HG03196 (cell line): Measurements from ENCODE around the gene LRBA.

Experiments used
- ATAC-seq: cut with Tn5 transposase; IDR thresholded peaks from one replicate; pipeline ENCODE4 v1.9.1; 2021; ENCODE audit not compliant: unreplicated experiment

The LRBA gene

DNA sequence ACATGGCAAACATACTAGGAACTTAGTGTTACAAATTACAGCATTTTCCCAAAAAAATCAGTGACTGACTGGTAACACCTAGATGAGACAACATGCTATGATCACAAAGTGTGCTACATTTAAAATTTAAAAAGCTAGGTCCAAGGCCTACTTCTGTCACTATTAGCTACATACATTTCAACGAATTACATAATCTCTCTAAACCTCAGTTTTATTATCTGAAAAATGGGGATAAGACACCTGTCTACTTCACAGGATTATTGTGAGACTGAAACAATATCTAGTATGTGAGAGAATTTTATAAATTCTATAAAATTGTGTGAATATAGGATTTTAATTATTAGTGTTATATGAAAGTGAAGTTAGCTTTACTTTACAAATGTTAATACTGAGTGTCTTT, 708.4 kb downstream of the LRBA start:
- no peak for ATAC-seq

- no peak for ATAC-seq
Observed at GRCh38 chr4:150305995-150306394, 709.1 kb downstream of the LRBA start.

DNA sequence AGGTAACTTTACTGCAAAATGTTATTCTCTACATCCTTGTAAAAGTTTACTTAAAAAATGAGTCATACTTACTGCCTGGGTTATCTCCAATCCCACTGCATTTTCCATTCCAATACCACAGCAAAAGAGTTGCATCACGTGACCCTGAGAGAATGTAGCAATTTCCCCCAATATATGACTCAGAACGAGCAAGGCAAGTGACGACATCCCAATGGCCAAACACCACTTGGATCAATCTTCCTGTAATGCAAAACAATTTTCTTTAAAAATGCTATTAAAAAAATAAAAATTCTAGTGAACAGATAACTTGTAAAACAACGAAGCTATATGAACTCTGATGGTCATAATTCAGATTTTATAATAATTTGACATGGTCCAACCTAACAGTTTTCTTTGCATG, 712.5 kb downstream of the LRBA start:
- ATAC-seq = no peak

GRCh38 chr4:150299816-150300215, 715.3 kb downstream of the LRBA start:
- ATAC-seq = no peak

DNA sequence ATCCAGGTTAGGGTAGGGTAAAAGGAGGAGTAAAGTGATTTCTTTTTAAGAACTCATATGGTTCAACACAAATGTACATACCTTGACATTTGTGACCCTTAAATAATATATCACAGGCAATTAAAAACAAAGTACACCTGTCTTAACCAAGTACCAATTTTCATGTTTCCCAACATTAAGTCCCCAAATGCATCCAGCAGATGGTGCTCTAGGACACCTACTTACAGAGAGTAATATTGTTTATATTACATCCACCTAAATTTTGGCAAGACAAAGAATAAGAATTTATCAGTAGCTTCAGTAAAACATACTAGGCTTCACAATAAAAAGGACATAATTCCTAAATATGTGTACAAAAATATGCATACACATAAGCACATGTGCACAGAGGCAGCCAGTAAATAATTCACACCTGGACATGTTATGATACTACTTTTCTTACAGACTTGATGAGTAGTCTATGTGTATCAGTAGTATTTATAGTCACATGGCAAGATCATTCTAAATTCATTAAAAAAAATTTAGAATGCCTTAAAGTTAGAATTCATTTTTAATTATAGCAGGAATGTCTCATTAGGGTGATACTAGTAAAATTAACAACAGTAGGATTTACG, 717.1 kb downstream of the LRBA start:
- ATAC-seq = no peak

DNA sequence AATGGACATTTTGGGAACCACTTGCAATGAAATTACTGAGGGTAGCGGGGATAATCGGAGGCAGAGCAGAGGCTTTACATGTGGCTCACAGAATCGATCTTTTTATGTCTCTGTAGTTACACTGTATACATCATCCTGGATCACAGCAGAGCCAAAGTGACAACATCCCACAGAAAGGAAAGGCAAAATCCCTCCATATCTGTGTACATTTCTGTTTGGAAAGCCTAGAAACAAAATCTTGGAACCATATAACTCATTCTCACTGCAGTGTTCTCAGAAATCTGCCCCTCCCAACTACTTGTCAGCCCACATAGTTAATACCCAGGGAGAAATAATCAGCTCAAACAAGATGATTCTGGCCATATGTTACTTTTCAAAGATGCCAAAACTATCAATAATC, 725.2 kb downstream of the LRBA start:
- ATAC-seq = no peak

- no peak for ATAC-seq
Observed at GRCh38 chr4:150289198-150289597, 725.9 kb downstream of the LRBA start.

DNA sequence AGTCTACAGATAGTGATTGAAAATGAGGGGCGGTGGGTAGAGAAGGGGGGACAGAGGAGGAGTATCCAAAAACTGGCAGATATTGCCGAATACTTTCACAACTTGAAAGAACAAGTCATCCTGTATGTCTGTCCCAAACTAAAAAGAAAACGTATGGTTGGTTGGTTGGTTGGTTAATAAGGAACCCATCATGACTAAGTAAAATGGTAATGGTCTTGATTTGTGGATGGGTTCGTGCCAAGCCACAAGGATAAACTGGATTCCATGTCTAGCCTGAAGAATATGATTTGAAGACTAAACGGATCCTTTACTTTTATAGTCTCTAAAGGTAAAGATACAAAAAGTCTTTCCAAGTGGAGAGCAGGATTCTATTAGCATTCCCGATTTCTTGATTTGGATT, 728.4 kb downstream of the LRBA start:
- ATAC-seq = no peak

GRCh38 chr4:150283689-150284088, 731.4 kb downstream of the LRBA start:
- ATAC-seq = no peak

GRCh38 chr4:150280975-150281374, 734.1 kb downstream of the LRBA start:
- no peak for ATAC-seq

- ATAC-seq = no peak
Observed at GRCh38 chr4:150280081-150280895, 734.8 kb downstream of the LRBA start.

DNA sequence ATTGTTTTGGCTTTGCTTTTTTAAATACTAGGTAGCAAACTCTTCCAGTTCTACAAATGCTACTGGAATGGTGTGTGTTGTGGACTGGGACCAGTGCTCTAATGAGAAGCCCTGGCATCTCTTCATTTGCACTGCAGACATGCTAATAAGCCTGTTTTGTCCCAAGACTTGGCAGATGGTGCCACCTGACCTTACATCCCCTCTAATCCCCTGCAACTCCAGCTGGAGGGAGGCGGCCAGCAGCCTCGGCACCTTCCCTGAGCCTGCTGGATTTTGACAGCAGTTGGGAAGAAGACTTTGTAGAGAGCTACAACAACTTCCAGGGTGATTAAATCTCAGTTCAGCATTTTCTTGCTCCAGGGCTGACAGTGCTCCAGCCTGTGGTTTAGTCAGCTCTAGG, 736.9 kb downstream of the LRBA start:
- ATAC-seq = no peak

DNA sequence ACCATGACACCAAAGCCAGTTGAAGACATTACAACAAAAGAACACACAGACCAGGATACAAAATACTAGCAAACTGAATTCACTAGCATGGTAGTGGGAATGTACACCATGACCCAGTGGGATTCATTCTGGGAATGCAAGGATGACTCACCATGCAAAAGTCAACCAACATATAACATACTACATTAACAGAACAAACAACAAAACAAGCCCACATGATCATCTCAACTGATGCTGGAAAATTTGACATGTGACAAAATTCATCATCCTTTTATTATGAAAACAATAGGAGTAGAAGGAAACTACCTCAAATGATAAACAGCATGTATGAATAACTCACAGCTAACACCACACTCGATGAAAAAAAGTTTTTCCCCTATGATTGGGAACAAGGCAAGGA, 746.6 kb downstream of the LRBA start:
- no peak for ATAC-seq

- ATAC-seq = no peak
Observed at GRCh38 chr4:150265806-150266205, 749.3 kb downstream of the LRBA start.

DNA sequence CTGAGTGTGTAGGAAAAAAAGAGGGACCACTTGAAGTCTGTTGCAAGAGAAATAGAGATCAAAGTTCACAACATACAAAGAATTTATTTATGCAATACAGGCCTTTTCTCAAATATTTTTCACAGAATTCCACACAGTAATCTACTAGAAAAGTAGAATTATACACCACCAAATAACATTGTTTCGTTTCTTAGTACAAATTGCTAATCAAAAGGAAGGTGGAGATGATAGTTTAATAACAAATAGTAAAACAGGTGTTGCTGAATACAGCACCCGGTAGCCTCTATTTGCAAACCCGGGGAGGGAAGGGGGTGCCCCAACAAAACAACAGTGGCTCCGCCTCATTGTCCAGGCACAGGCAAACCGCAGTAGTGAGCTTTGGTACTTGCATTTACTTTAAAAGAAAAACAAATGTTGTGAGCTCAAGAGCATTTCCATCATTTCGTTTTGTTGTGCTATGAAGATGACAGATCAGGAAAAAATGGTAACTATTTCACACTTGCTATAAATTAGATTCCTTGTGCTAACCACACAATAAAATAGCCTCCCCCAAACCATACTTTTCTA, 750.4 kb downstream of the LRBA start:
- no peak for ATAC-seq

DNA sequence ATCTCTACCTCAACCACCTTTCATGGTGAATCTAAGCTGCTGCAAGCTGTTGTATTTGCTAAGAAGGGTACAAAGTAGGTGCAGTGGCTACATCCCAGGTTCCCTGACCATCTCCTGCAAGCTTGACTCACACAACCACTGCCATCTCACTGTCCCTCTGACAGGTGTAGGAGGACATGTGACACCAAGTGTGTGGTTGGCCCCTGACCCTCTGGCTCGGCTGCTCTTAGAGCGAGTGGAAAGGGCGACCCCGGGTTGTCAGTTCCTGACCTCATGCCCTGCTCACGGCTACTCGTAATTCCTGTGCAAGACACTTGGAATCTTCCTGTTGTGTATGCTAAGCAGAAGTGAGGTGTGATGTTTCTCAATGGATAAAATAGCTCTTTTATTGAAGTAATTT, 752.5 kb downstream of the LRBA start:
- ATAC-seq = no peak

DNA sequence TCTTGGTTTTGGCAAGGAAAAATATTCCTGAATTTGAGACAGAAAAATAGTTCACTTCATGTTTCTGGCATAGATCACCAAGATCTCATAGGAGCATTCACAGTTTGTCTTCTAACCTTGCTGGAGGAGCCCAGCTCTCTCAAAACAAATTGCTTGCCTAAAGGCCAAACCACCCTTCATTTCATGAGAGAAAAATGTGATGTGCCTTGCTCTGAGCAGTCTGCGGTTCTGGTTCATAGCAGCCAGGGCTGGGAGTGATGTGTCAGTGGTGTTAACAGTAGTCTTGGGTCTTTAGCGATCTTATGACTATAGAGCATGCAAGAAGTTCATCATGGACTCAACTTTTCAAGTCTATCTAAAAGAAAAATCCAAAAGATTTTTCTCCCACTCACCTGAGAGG, 753.5 kb downstream of the LRBA start:
- no peak for ATAC-seq

GRCh38 chr4:150259861-150260567, 755.1 kb downstream of the LRBA start:
- ATAC-seq = no peak

DNA sequence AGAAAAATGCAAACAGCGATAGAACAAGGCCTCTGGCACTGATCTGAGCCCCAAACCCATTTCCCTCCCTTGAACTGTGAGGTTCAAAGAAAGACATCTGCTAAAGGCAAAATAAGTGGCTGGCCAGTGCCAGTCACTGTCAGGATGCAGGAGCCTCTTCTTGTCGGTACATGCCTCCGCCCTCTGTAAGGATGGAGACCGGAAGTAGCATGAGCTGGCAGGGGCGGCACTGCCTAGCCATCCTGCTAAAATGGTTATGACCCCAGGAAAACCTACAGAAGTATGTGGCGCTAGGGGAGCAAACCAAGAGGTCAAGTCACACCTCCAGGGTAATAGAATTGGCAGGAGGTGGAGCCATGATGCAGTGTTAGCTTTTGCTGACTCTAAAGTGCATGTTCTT, 756.5 kb downstream of the LRBA start:
- ATAC-seq = no peak

GRCh38 chr4:150256841-150257730, 758.0 kb downstream of the LRBA start:
- no peak for ATAC-seq

GRCh38 chr4:150256225-150256620, 758.9 kb downstream of the LRBA start:
- ATAC-seq = no peak
